ENCODE results near the gene KIF5A.
"Not testable (repeated sequence)": the region's sequence is repeated elsewhere in the genome, so short reads cannot be mapped to it uniquely, and the experiment has no call there.

KIF5A gene

DNA sequence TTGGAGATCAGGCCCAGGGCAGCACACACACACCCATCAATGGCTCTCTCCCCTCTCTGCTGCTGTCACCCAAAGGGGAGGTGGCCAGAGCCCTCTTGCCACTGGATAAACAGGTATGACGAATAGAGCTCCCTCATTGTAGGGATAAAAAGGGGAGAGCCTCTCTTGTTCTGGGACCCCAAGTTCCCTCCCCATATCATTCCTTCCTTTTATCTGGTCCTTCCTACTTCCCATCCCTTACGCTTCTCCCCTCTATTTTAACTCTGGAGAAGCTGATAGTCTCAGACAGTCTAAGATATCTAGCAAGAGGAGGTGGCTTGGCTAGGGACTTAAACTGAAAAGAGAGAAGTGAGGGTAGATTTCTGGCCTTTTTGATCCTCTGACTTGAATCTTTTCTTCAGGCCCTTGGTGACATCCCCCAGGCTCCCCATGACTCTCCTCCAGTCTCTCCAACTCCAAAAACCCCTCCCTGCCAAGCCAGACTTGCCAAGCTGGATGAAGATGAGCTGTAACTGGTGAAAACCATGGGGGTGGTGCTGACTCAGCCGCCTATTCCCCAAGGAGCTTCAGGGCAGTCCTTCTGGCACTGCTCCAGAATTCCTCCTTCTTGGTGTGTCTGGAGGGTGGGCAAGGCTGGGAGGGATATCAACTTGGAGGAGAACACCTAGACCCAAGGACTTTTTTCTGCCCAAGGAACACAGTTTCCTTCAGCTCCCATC is 66.7 kb downstream of the KIF5A start:
- no peak for DNase-seq (ENCODE audit: extremely low read depth, low read depth)
- no peak overlapping the region for H3K4me3 ChIP-seq (replicated peaks; ENCODE audit: low read depth, low read length)
- no peak for TF ChIP-seq CTCF (IDR thresholded peaks at IDR 0.05; ENCODE audit: low read depth, low read length, missing control alignments)

GRCh38 chr12:57617942-57618341 is 68.1 kb downstream of the KIF5A start:
- no peak overlapping the region for H3K4me3 ChIP-seq (replicated peaks; ENCODE audit: low read depth, low read length)
- DNase-seq (ENCODE audit: extremely low read depth, low read depth) = no peak
- TF ChIP-seq CTCF (IDR thresholded peaks at IDR 0.05; ENCODE audit: low read depth, low read length, missing control alignments) = no peak

- H3K4me3 ChIP-seq (replicated peaks; ENCODE audit: low read depth, low read length); DNase-seq (ENCODE audit: extremely low read depth, low read depth): not testable (repeated sequence)
Observed at GRCh38 chr12:57618431-57618830, 68.6 kb downstream of the KIF5A start.

GRCh38 chr12:57618966-57619433 is 69.2 kb downstream of the KIF5A start:
- no peak overlapping the region for H3K4me3 ChIP-seq (replicated peaks; ENCODE audit: low read depth, low read length)
- TF ChIP-seq CTCF (IDR thresholded peaks at IDR 0.05; ENCODE audit: low read depth, low read length, missing control alignments) = no peak

DNA sequence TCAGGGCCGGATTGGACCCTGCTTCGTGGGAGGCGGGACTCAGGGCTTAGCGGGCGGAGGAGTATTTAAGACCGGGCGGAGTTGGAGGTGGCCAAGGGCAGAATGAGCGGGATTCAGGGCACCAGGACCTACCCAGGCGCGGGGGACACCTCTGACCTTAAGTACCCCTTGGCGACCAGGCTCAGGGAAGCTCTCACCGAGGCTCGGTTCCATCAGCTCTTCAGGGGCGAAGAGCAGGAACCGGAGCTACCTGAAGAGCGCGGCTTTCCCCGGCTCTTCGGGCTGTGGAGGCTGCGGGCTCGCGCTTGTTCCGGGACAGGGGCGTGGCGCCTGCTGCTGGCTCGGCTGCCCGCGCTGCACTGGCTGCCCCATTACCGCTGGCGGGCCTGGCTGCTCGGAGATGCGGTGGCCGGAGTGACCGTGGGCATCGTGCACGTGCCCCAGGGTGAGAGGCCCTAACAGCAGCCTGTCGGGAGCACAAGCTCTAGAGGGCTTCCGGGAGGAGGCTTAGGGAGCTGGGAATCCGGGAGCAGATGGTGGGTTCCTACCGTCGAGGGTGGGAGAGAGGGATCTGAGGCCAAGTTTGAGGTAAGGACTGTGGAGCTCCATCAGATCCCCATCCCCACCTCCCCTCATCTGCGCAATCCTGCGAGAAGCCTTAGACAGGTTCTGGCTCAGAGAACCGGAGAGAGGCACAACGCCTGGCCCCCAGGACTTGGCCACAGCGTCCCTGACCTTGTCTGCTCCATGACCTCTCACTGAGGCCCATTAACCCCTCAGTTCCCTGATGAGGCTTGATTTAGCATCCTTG is 69.8 kb downstream of the KIF5A start:
- no peak for DNase-seq (ENCODE audit: extremely low read depth, low read depth)
- TF ChIP-seq CTCF (IDR thresholded peaks at IDR 0.05; ENCODE audit: low read depth, low read length, missing control alignments) = no peak
- H3K4me3 ChIP-seq (replicated peaks; ENCODE audit: low read depth, low read length) = no peak overlapping the region

More at GRCh38 chr12:57618966-57619433, 69.2 kb downstream of the KIF5A start:
- DNase-seq (ENCODE audit: extremely low read depth, low read depth) = no peak

DNA sequence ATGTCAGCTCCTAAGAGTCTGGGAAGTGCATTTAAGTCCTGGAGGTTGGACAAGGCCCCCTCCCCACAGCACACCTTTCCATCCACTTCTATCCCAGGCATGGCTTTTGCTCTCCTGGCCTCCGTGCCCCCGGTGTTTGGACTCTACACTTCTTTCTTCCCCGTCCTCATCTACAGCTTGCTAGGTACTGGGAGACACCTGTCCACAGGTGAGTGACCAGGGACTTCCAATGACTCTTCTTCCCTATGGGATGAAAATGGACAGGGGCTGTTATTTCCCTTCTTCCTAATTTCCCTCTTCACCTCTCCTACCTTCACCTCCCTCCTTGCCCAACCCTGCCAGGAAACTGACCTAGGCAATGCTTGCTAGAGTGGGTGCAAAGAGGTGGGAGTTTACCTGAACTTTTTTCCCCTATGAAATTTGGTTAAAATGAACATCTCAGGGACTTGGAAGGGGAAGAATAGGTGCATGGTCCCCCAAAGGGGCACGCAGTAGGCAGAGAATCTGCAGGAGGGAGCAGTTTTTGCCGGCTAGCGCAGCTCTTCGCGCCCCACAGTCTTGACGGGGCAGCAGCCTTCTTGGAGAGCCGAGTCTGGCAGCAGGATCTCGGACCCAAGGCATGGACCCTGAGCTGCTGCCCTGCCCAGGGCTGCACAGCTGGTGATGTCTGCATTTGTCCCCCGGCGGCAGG is 70.5 kb downstream of the KIF5A start:
- no peak for DNase-seq (ENCODE audit: extremely low read depth, low read depth)
- TF ChIP-seq CTCF (IDR thresholded peaks at IDR 0.05; ENCODE audit: low read depth, low read length, missing control alignments) = no peak
- no peak overlapping the region for H3K4me3 ChIP-seq (replicated peaks; ENCODE audit: low read depth, low read length)

All from HFF-Myc (cell line).